CD14-positive monocyte (primary cell): ENCODE data around the gene CDH7. TPM values are rescaled to one million over a fixed set of nuclear protein-coding genes. Genes with fewer than 3 reads are reported as not detected.

Experiments
- DNase-seq, 3 donors: peaks; one replicate each; pipeline ENCODE4 v3.0.0-alpha.2; 2011 to 2022
- H2AFZ ChIP-seq: 2 replicates; pipeline ENCODE4 v1.6.0; 2012; ENCODE audit warnings: mild to moderate bottlenecking, low read depth, low read length, inconsistent platforms; ENCODE audit not compliant: insufficient read depth, poor library complexity, severe bottlenecking
- H3K27ac ChIP-seq, 2 donors: 1 replicate in 1 of 2; 2 replicates in 1 of 2; pipeline ENCODE4 v1.5.1; 2012 to 2013; ENCODE audit warnings: low read length in 2 of 2, control low read depth in 1 of 2, inconsistent platforms in 1 of 2, low read depth in 1 of 2, mild to moderate bottlenecking in 1 of 2
- H3K27me3 ChIP-seq, 2 donors: one replicate each; pipeline versions ENCODE4 v1.6.0 to v1.6.1; 2011 to 2013; ENCODE audit warnings: low read length in 2 of 2; ENCODE audit not compliant: control insufficient read depth in 2 of 2, insufficient read depth in 2 of 2
- H3K36me3 ChIP-seq, 2 donors: replicated peaks in 1 of 2; 1 replicate in 1 of 2; 2 replicates in 1 of 2; pipeline versions ENCODE4 v1.5.1 to v1.6.1; 2012 to 2013; ENCODE audit warnings: low read length in 2 of 2, control low read depth in 1 of 2, inconsistent platforms in 1 of 2, mild to moderate bottlenecking in 1 of 2; ENCODE audit not compliant: insufficient read depth in 2 of 2, control insufficient read depth in 1 of 2
- H3K4me1 ChIP-seq, 2 donors: 1 replicate in 1 of 2; 2 replicates in 1 of 2; pipeline versions ENCODE4 v1.5.1 to v1.6.1; 2012 to 2013; ENCODE audit warnings: low read length in 2 of 2, control low read depth in 1 of 2, inconsistent platforms in 1 of 2, mild to moderate bottlenecking in 1 of 2, moderate library complexity in 1 of 2; ENCODE audit not compliant: insufficient read depth in 2 of 2, control insufficient read depth in 1 of 2
- H3K4me2 ChIP-seq: replicated peaks from 2 replicates; pipeline ENCODE3; 2012; ENCODE audit warnings: low read length, moderate library complexity, mild to moderate bottlenecking; ENCODE audit not compliant: poor library complexity, severe bottlenecking; ENCODE audit errors: extremely low read depth
- H3K4me3 ChIP-seq, 3 experiments: fragments of 200-600 bp in 1 of 3; sonication (generic) in 1 of 3; replicated peaks in 1 of 3; 1 replicate in 2 of 3; 2 replicates in 1 of 3; pipeline ENCODE4 v1.5.1; 2011 to 2013; ENCODE audit warnings: low read length in 3 of 3, mild to moderate bottlenecking in 3 of 3, control low read depth in 2 of 3, low read depth in 2 of 3, inconsistent platforms in 1 of 3, moderate library complexity in 1 of 3
- H3K79me2 ChIP-seq: 2 replicates; pipeline ENCODE4 v1.6.0; 2012; ENCODE audit warnings: mild to moderate bottlenecking, control low read depth, inconsistent platforms, low read length, moderate library complexity; ENCODE audit not compliant: insufficient read depth
- H3K9ac ChIP-seq: 2 replicates; pipeline ENCODE4 v1.6.0; 2017; ENCODE audit warnings: low read length, mild to moderate bottlenecking; ENCODE audit not compliant: insufficient read depth, poor library complexity, severe bottlenecking
- H3K9me3 ChIP-seq, 2 donors: replicated peaks in 1 of 2; 1 replicate in 1 of 2; 2 replicates in 1 of 2; pipeline versions ENCODE4 v1.5.1 to v1.6.1; 2012 to 2013; ENCODE audit warnings: low read length in 2 of 2, control low read depth in 1 of 2; ENCODE audit not compliant: control insufficient read depth in 1 of 2, insufficient read depth in 1 of 2
- H4K20me1 ChIP-seq: 2 replicates; pipeline ENCODE4 v1.6.0; 2012; ENCODE audit warnings: mild to moderate bottlenecking, low read length, control low read depth, moderate library complexity; ENCODE audit not compliant: insufficient read depth
- H3K27ac Mint-ChIP-seq, 7 donors: one replicate each; pipeline ENCODE4 v1.8.0; 2020; ENCODE audit warnings: mild to moderate bottlenecking in 7 of 7, mixed read lengths in 7 of 7, moderate library complexity in 6 of 7, inconsistent platforms in 2 of 7
- H3K27me3 Mint-ChIP-seq, 3 donors: one replicate each; pipeline ENCODE4 v1.8.0; 2021 to 2022; ENCODE audit warnings: low read depth in 3 of 3, mild to moderate bottlenecking in 3 of 3, mixed read lengths in 3 of 3, moderate library complexity in 3 of 3, inconsistent platforms in 1 of 3
- H3K36me3 Mint-ChIP-seq, 2 donors: one replicate each; pipeline ENCODE4 v1.8.0; 2020; ENCODE audit warnings: mixed read lengths in 2 of 2, inconsistent platforms in 1 of 2, mild to moderate bottlenecking in 1 of 2
- H3K4me1 Mint-ChIP-seq: one replicate; pipeline ENCODE4 v1.8.0; 2020; ENCODE audit warnings: mild to moderate bottlenecking, mixed read lengths
- H3K4me3 Mint-ChIP-seq, 2 donors: one replicate each; pipeline ENCODE4 v1.8.0; 2020; ENCODE audit warnings: mild to moderate bottlenecking in 2 of 2, mixed read lengths in 2 of 2, moderate library complexity in 1 of 2
- H3K9me3 Mint-ChIP-seq, 7 donors: one replicate each; pipeline ENCODE4 v1.8.0; 2020 to 2022; ENCODE audit warnings: mixed read lengths in 7 of 7, mild to moderate bottlenecking in 6 of 7, moderate library complexity in 6 of 7, inconsistent platforms in 2 of 7
- CTCF ChIP-seq: fragments of 200-600 bp; IDR thresholded peaks from one replicate; pipeline ENCODE4 v1.8.0; 2022; ENCODE audit warnings: antibody characterized with exemption, mild to moderate bottlenecking
- WGBS: methylation state at CpG from one replicate; pipeline ENCODE4 v1.1.5; 2013; ENCODE audit warnings: missing lambda C conversion rate; ENCODE audit not compliant: insufficient coverage; 5-methylcytosine and 5-hydroxymethylcytosine counted together
- intact Hi-C, 2 donors: fragments of 100-400 bp; cut with micrococcal nuclease; formaldehyde crosslinking; loops; one replicate each; pipeline versions ENCODE4 v1.15.0 to v1.15.1; 2023
- polyA plus RNA-seq, 3 donors: library from polyadenylated mRNA; depleted of rRNA in 1 of 3; unstranded in 2 of 3; stranded (reverse) in 1 of 3; fragments of 300-500 nt in 2 of 3; fragments of >200 nt in 1 of 3; fragmentation: Illumina TruSeq in 2 of 3; gene quantifications; 1 replicate in 2 of 3; 2 replicates in 1 of 3; pipeline ENCODE4 v1.2.3, GENCODE V29; 2012 to 2021

The CDH7 gene
- polyA plus RNA-seq, 3 donors = not detected

GRCh38 chr18:65706646-65707045 lies 44.2 kb upstream of the CDH7 start:
- no peak overlapping the region for H3K9ac ChIP-seq
- H3K9me3 ChIP-seq = peaks cover 0 to 5% of the 10 kb centered on the region in 2 donors
- no peaks in the 10 kb centered on the region for H3K36me3 ChIP-seq
- 67% methylated on average over 1 of the region's 1 CpG for WGBS
- no peak overlapping the region for H3K4me2 ChIP-seq
- Mint-ChIP-seq H3K27ac (no peak overlapping the region), H3K36me3 (no peaks in the 10 kb centered on the region), H3K4me1 (no peaks in the 10 kb centered on the region), H3K9me3 (peaks cover 0 to 9% (median 4%) of the 10 kb centered on the region in 7 donors), H3K4me3 (no peak overlapping the region), H3K27me3 (peaks cover 0 to 2% (median 0%) of the 10 kb centered on the region in 3 donors)
- intact Hi-C loops = no loop called here
- no peak for DNase-seq
- no peaks in the 10 kb centered on the region for H4K20me1 ChIP-seq
- no peaks in the 10 kb centered on the region for H3K27me3 ChIP-seq
- no peak overlapping the region for H2AFZ ChIP-seq
- H3K79me2 ChIP-seq = no peaks in the 10 kb centered on the region
- H3K27ac ChIP-seq = no peak overlapping the region
- H3K4me3 ChIP-seq = no peak overlapping the region
- no peaks in the 10 kb centered on the region for H3K4me1 ChIP-seq
- TF ChIP-seq CTCF = no peak

- Histone ChIP-seq H3K4me1 (no peaks in the 10 kb centered on the region), H4K20me1 (no peaks in the 10 kb centered on the region), H3K9me3 (peaks cover 0 to 3% of the 10 kb centered on the region in 2 donors), H3K27ac (no peak overlapping the region), H3K36me3 (no peaks in the 10 kb centered on the region), H2AFZ (no peak overlapping the region), H3K9ac (no peak overlapping the region), H3K27me3 (no peaks in the 10 kb centered on the region), H3K4me3 (no peak overlapping the region), H3K79me2 (no peaks in the 10 kb centered on the region), H3K4me2 (no peak overlapping the region)
- no peak for TF ChIP-seq CTCF
- Mint-ChIP-seq H3K27me3 (peaks cover 0 to 2% (median 2%) of the 10 kb centered on the region in 3 donors), H3K9me3 (peaks cover 0 to 17% (median 6%) of the 10 kb centered on the region in 7 donors), H3K36me3 (no peaks in the 10 kb centered on the region), H3K4me1 (no peaks in the 10 kb centered on the region), H3K27ac (no peak overlapping the region), H3K4me3 (no peak overlapping the region)
- no peak for DNase-seq
- intact Hi-C loops = no loop called here
- no CpG with 5 or more reads among the region's 1 CpG for WGBS
Observed at GRCh38 chr18:65711493-65711892, 39.3 kb upstream of the CDH7 start.
